Measurements from ENCODE around the gene PTK7. TPM values are rescaled to one million over a fixed set of nuclear protein-coding genes. Genes with fewer than 3 reads are reported as not detected.
A peak's percentile ranks its signal among the peaks of the same experiment; 100 is the strongest.

PTK7 gene
- total and polyA plus RNA-seq, 2 experiments from 2014 or later: 46.1 to 147 TPM

GRCh38 chr6:43129434-43130194, 53.5 kb downstream of the PTK7 start:
- Histone ChIP-seq H4K20me1 (replicated peaks; ENCODE audit: insufficient read depth) (no peaks in the 10 kb centered on the region; the same call in 1 of the 2 replicates), H3K27ac (ENCODE audit: low read depth) (peak overlapping the region; percentile 74; the same call in 1 of the 2 replicates), H3K27me3 (ENCODE audit: insufficient read depth) (no peaks in the 10 kb centered on the region), H3F3A (replicated peaks; ENCODE audit: low read depth) (no peaks in the 10 kb centered on the region), H3K4me2 (no peak overlapping the region), H3K36me3 (ENCODE audit: insufficient read depth) (no peaks in the 10 kb centered on the region), H3K4me1 (ENCODE audit: insufficient read depth) (no peaks in the 10 kb centered on the region; the same call in 1 of the 2 replicates), H2AFZ (no peak overlapping the region), H3K9me2 (ENCODE audit: insufficient read depth) (no peaks in the 10 kb centered on the region), H3K79me2 (replicated peaks; ENCODE audit: insufficient read depth) (peaks cover 35% of the 10 kb centered on the region), H3K4me3 (no peak overlapping the region)
- no peak overlapping the region for H3K4me3 Mint-ChIP-seq
- H3K27ac Mint-ChIP-seq: no peak overlapping the region
- H3K36me3 Mint-ChIP-seq (ENCODE audit: low read depth): peaks cover 27% of the 10 kb centered on the region
- TF ChIP-seq ZNF331 (CRISPR knock-in tag; IDR thresholded peaks at IDR 0.05; ENCODE audit: low read depth): no peak
- TF ChIP-seq, protein P1, sequence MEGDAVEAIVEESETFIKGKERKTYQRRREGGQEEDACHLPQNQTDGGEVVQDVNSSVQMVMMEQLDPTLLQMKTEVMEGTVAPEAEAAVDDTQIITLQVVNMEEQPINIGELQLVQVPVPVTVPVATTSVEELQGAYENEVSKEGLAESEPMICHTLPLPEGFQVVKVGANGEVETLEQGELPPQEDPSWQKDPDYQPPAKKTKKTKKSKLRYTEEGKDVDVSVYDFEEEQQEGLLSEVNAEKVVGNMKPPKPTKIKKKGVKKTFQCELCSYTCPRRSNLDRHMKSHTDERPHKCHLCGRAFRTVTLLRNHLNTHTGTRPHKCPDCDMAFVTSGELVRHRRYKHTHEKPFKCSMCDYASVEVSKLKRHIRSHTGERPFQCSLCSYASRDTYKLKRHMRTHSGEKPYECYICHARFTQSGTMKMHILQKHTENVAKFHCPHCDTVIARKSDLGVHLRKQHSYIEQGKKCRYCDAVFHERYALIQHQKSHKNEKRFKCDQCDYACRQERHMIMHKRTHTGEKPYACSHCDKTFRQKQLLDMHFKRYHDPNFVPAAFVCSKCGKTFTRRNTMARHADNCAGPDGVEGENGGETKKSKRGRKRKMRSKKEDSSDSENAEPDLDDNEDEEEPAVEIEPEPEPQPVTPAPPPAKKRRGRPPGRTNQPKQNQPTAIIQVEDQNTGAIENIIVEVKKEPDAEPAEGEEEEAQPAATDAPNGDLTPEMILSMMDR (conservative IDR thresholded peaks at IDR 0.05; ENCODE audit: low read depth in 2 of 2): peak; percentile 65 to 88
- no peak for TF ChIP-seq POLR2AphosphoS5 (IDR thresholded peaks at IDR 0.05; ENCODE audit: low read depth)
- ATAC-seq (peak; percentile 88), DNase-seq (ENCODE audit: low spot score) (peak; percentile 79)
- H3K4me1 Mint-ChIP-seq: peaks cover 23% of the 10 kb centered on the region
- H3K27me3 Mint-ChIP-seq (ENCODE audit: insufficient read depth, low read depth, poor library complexity): peaks cover 17% of the 10 kb centered on the region
- no peaks in the 10 kb centered on the region; the same call in 2 of the 3 replicates for H3K9me3 Mint-ChIP-seq

- Mint-ChIP-seq H3K27ac (no peak overlapping the region), H3K4me3 (no peak overlapping the region), H3K9me3 (no peaks in the 10 kb centered on the region; the same call in 2 of the 3 replicates), H3K27me3 (ENCODE audit: insufficient read depth, low read depth, poor library complexity) (peaks cover 17% of the 10 kb centered on the region), H3K36me3 (ENCODE audit: low read depth) (peaks cover 27% of the 10 kb centered on the region), H3K4me1 (peaks cover 22% of the 10 kb centered on the region)
- Histone ChIP-seq H3K9me2 (ENCODE audit: insufficient read depth) (no peaks in the 10 kb centered on the region), H3K79me2 (replicated peaks; ENCODE audit: insufficient read depth) (peaks cover 29% of the 10 kb centered on the region), H3K27ac (ENCODE audit: low read depth) (no peak overlapping the region), H3K27me3 (ENCODE audit: insufficient read depth) (no peaks in the 10 kb centered on the region), H3K4me3 (no peak overlapping the region), H3K36me3 (ENCODE audit: insufficient read depth) (no peaks in the 10 kb centered on the region), H2AFZ (no peak overlapping the region), H3K4me1 (ENCODE audit: insufficient read depth) (no peaks in the 10 kb centered on the region; the same call in 1 of the 2 replicates), H3K4me2 (no peak overlapping the region), H4K20me1 (replicated peaks; ENCODE audit: insufficient read depth) (no peaks in the 10 kb centered on the region; the same call in 1 of the 2 replicates), H3F3A (replicated peaks; ENCODE audit: low read depth) (no peaks in the 10 kb centered on the region)
- DNase-seq (ENCODE audit: low spot score): no peak
- ATAC-seq: no peak
- TF ChIP-seq JUNB (IDR thresholded peaks at IDR 0.05; ENCODE audit: unreplicated experiment): no peak
- TF ChIP-seq STAT1 (IDR thresholded peaks at IDR 0.05; ENCODE audit: unreplicated experiment): no peak
- no peak for TF ChIP-seq EZH2 (IDR thresholded peaks at IDR 0.05; ENCODE audit: low read depth, unreplicated experiment)
- no peak for TF ChIP-seq CREB1 (CRISPR knock-in tag; IDR thresholded peaks at IDR 0.05; ENCODE audit: low read depth)
- TF ChIP-seq, protein P2, sequence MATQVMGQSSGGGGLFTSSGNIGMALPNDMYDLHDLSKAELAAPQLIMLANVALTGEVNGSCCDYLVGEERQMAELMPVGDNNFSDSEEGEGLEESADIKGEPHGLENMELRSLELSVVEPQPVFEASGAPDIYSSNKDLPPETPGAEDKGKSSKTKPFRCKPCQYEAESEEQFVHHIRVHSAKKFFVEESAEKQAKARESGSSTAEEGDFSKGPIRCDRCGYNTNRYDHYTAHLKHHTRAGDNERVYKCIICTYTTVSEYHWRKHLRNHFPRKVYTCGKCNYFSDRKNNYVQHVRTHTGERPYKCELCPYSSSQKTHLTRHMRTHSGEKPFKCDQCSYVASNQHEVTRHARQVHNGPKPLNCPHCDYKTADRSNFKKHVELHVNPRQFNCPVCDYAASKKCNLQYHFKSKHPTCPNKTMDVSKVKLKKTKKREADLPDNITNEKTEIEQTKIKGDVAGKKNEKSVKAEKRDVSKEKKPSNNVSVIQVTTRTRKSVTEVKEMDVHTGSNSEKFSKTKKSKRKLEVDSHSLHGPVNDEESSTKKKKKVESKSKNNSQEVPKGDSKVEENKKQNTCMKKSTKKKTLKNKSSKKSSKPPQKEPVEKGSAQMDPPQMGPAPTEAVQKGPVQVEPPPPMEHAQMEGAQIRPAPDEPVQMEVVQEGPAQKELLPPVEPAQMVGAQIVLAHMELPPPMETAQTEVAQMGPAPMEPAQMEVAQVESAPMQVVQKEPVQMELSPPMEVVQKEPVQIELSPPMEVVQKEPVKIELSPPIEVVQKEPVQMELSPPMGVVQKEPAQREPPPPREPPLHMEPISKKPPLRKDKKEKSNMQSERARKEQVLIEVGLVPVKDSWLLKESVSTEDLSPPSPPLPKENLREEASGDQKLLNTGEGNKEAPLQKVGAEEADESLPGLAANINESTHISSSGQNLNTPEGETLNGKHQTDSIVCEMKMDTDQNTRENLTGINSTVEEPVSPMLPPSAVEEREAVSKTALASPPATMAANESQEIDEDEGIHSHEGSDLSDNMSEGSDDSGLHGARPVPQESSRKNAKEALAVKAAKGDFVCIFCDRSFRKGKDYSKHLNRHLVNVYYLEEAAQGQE (IDR thresholded peaks at IDR 0.05; ENCODE audit: unreplicated experiment): no peak
- no peak for TF ChIP-seq ZNF462 (CRISPR knock-in tag; IDR thresholded peaks at IDR 0.05)
- TF ChIP-seq NANOG (IDR thresholded peaks at IDR 0.05; ENCODE audit: borderline replicate concordance): no peak
These were observed 54.3 kb downstream of the PTK7 start for GRCh38 chr6:43130429-43130828.

Measured in GM23338 (cell line).